HG02943 (cell line): Measurements from ENCODE around the gene USP30.
"Not testable (repeated sequence)": the region's sequence is repeated elsewhere in the genome, so short reads cannot be mapped to it uniquely, and the experiment has no call there.

Source experiments
- ATAC-seq: cut with Tn5 transposase; IDR thresholded peaks from one replicate; pipeline ENCODE4 v1.9.1; 2021; ENCODE audit warnings: mild to moderate bottlenecking, low read depth, moderate library complexity; ENCODE audit not compliant: unreplicated experiment

Gene USP30

GRCh38 chr12:109049794-109050193, 2.6 kb upstream of the USP30 start:
- not testable (repeated sequence) for ATAC-seq

GRCh38 chr12:109052097-109052413, 321 bp upstream of the USP30 start:
- ATAC-seq, result no peak

- no peak for ATAC-seq
Observed at GRCh38 chr12:109053382-109054123, 1.2 kb downstream of the USP30 start.

GRCh38 chr12:109054124-109054513, 1.7 kb downstream of the USP30 start:
- ATAC-seq, result not testable (repeated sequence)

- no peak for ATAC-seq
Observed at GRCh38 chr12:109054520-109054919, 2.1 kb downstream of the USP30 start.

- no peak for ATAC-seq
Observed at GRCh38 chr12:109056891-109057290, 4.5 kb downstream of the USP30 start.

- no peak for ATAC-seq
Observed at GRCh38 chr12:109057376-109057775, 5.0 kb downstream of the USP30 start.

- ATAC-seq, result no peak
Observed at GRCh38 chr12:109058773-109059172, 6.4 kb downstream of the USP30 start.

GRCh38 chr12:109064143-109064542, 11.8 kb downstream of the USP30 start:
- ATAC-seq, result no peak

GRCh38 chr12:109065154-109065852, 12.9 kb downstream of the USP30 start:
- ATAC-seq, result no peak

- no peak for ATAC-seq
Observed at GRCh38 chr12:109065853-109066193, 13.4 kb downstream of the USP30 start.

GRCh38 chr12:109069307-109070271, 17.2 kb downstream of the USP30 start:
- no peak for ATAC-seq

- ATAC-seq, result no peak
Observed at GRCh38 chr12:109074866-109075265, 22.5 kb downstream of the USP30 start.

GRCh38 chr12:109082751-109083150, 30.4 kb downstream of the USP30 start:
- ATAC-seq, result no peak

- ATAC-seq, result no peak
Observed at GRCh38 chr12:109084425-109084824, 32.0 kb downstream of the USP30 start.

- ATAC-seq, result no peak
Observed at GRCh38 chr12:109085590-109085989, 33.2 kb downstream of the USP30 start.

GRCh38 chr12:109087250-109087649, 34.9 kb downstream of the USP30 start:
- no peak for ATAC-seq

GRCh38 chr12:109088818-109089217, 36.4 kb downstream of the USP30 start:
- ATAC-seq, result no peak

GRCh38 chr12:109089683-109090082, 37.3 kb downstream of the USP30 start:
- no peak for ATAC-seq

- no peak for ATAC-seq
Observed at GRCh38 chr12:109092497-109093021, 40.2 kb downstream of the USP30 start.
